ENCODE measurements around the gene NAGS. TPM values are rescaled to one million over a fixed set of nuclear protein-coding genes. Genes with fewer than 3 reads are reported as not detected.
A peak's percentile ranks its signal among the peaks of the same experiment; 100 is the strongest.

The NAGS gene
- polyA plus RNA-seq, 6 donors from 2014 or later = 0.57 to 1.8 (median 0.90) TPM; not detected in 1

DNA sequence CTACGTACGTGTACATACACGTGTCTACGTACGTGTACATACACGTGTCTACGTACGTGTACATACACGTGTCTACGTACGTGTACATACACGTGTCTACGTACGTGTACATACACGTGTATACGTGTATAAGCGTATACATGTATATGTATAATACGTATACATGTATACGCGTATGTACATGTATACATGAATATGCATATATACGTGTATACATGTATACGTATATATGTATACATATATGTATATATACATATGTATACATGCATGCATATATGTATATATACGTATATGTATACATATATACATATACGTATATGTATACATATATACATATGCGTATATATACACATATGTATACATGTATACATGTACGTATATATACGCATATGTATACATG lies 28.5 kb upstream of the NAGS start:
- Mint-ChIP-seq H3K9me3 (no peaks in the 10 kb centered on the region), H3K36me3 (no peaks in the 10 kb centered on the region), H3K27me3 (peaks cover 24 to 44% (median 28%) of the 10 kb centered on the region in 3 donors), H3K4me3 (no peak overlapping the region), H3K27ac (no peak overlapping the region), H3K4me1 (no peaks in the 10 kb centered on the region)
- DNase-seq (no peak), ATAC-seq (ENCODE audit: low read depth in 2 of 2) (no peak)

DNA sequence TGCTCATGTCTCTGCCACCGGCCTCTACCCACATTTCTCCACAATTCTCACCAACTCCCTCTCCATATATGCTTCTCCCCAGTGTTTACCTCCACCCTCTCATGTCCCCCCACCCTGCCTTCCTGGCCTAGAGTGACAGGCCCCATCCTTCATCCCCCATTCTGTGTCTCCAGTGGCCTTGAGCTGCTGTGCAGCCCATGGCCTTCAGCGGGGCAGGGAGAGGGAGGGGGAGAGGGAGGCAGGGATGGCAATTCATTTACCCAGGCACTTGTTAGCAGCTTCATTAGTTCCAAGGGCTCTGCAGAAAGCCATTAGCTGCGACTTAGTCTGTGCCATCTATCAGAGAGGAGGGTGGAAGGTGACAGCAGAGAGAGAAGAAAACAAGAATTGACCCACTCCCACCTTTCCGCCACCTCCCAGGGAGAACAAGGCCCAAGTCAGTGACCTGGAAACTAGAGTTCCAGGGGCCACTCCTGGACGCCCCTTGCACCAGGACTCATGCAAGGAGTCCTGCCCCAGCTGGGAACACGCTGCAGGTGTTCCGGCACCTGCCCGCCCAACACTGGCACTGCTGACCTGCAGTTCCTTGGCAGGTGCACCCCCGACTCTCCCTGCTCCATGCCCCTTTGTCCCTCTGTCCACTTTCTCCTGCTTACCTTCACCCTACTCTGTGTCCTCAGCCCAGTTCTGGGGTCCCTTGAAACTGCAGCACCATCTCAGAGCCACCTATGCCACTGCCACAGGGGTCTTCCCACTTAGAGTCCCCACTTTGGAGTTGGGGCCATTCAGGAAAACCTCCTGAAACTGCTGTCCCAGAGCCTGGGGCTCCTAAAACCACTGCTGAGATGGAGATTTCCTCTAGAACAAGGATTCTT lies 27.2 kb upstream of the NAGS start:
- no peaks in the 10 kb centered on the region for H3K9me3 Mint-ChIP-seq
- peak overlapping the region in 1 of 6 donors; percentile 57 for H3K27ac Mint-ChIP-seq

DNA sequence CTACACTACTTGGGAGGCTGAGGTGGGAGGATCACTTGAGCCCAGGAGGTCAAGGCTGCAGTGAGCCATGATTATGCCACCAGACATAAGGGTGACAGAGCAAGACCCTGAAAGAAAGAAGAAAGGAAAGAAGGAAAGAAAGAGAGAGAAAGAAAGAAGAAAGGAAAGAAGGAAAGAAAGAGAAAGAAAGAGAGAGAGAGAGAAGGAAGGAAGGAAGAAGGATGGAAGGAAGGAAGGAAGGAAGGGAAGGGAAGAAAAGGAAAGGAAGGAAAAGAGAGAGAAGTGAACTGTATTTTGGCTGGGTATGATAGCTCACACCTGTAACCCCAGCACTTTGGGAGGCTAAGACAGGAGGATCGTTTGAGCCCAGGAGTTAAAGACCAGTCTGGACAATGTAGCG lies 26.3 kb upstream of the NAGS start:
- H3K9me3 Mint-ChIP-seq = no peaks in the 10 kb centered on the region
- H3K36me3 Mint-ChIP-seq = no peaks in the 10 kb centered on the region
- ATAC-seq (ENCODE audit: low read depth in 2 of 2) = no peak

More for the DNA sequence above, 27.2 kb upstream of the NAGS start:
- DNase-seq (no peak), ATAC-seq (ENCODE audit: low read depth in 2 of 2) (no peak)
- H3K27me3 Mint-ChIP-seq = peaks cover 34 to 50% (median 37%) of the 10 kb centered on the region in 3 donors
- H3K4me1 Mint-ChIP-seq = peaks cover 0 to under 1% (median 0%) of the 10 kb centered on the region in 3 donors
- H3K4me3 Mint-ChIP-seq = peak overlapping the region in 1 of 8 donors; percentile 45
- H3K36me3 Mint-ChIP-seq = no peaks in the 10 kb centered on the region

GRCh38 chr17:43979011-43979410 lies 25.4 kb upstream of the NAGS start:
- peaks cover 0 to 4% (median 3%) of the 10 kb centered on the region in 3 donors for H3K4me1 Mint-ChIP-seq
- H3K4me3 Mint-ChIP-seq = no peak overlapping the region
- DNase-seq = no peak
- H3K27ac Mint-ChIP-seq = no peak overlapping the region
- H3K36me3 Mint-ChIP-seq = no peaks in the 10 kb centered on the region
- ATAC-seq (ENCODE audit: low read depth in 2 of 2) = no peak
- H3K27me3 Mint-ChIP-seq = peaks cover 35 to 63% (median 44%) of the 10 kb centered on the region in 3 donors
- H3K9me3 Mint-ChIP-seq = no peaks in the 10 kb centered on the region

More for the DNA sequence above, 26.3 kb upstream of the NAGS start:
- H3K27ac Mint-ChIP-seq = no peak overlapping the region
- peaks cover 0 to 3% (median 0%) of the 10 kb centered on the region in 3 donors for H3K4me1 Mint-ChIP-seq
- H3K4me3 Mint-ChIP-seq = no peak overlapping the region
- DNase-seq = no peak
- peaks cover 37 to 59% (median 46%) of the 10 kb centered on the region in 3 donors for H3K27me3 Mint-ChIP-seq

DNA sequence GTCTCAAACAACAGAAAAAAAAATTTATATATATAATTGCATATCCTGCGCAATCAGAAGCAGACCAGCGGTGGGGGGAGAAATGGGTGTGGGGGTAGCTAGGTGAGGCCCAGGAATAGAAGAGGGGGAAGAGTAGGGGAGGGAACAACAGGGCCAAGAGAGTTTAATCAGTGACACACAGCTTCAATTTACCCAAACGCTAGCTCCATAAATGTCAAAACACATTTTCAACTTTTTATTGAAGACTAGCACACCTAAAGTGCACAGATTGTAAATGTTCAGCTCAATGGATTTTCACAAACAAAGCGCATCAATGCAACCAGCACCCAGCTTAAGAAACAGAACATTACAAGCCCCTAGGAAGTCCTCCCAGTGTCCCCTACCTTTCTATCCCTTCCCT lies 24.8 kb upstream of the NAGS start:
- no peaks in the 10 kb centered on the region for H3K9me3 Mint-ChIP-seq
- ATAC-seq (ENCODE audit: low read depth in 2 of 2) (no peak), DNase-seq (no peak)
- H3K27me3 Mint-ChIP-seq = peaks cover 36 to 65% (median 44%) of the 10 kb centered on the region in 3 donors
- H3K36me3 Mint-ChIP-seq = no peaks in the 10 kb centered on the region
- no peak overlapping the region for H3K4me3 Mint-ChIP-seq
- peaks cover 0 to 8% (median 3%) of the 10 kb centered on the region in 3 donors for H3K4me1 Mint-ChIP-seq
- no peak overlapping the region for H3K27ac Mint-ChIP-seq

DNA sequence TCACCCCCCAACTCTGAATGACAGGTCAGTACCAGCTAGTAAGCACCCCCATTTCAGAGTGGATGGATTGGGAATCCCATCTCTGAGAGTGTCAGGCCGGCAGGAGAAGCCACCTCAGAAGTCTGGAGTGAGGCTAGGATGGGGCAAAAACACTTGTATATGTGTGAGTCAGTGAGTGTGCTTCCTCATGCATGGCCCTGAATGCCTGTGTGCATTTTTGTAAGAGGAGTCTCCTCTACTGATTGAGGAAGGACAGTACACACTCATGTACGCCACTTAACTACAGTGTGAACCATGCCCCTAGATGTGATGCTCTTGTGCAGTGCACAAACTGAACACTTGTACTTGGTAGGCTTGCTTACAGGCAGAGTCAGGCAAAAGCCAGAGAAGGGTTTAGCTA lies 22.3 kb upstream of the NAGS start:
- H3K27ac Mint-ChIP-seq = peak overlapping the region in 1 of 6 donors; percentile 61
- DNase-seq = no peak
- H3K9me3 Mint-ChIP-seq = no peaks in the 10 kb centered on the region
- H3K36me3 Mint-ChIP-seq = no peaks in the 10 kb centered on the region
- H3K4me1 Mint-ChIP-seq = peaks cover 0 to 8% (median 3%) of the 10 kb centered on the region in 3 donors
- ATAC-seq (ENCODE audit: low read depth in 2 of 2) = no peak
- peaks cover 48 to 79% (median 58%) of the 10 kb centered on the region in 3 donors for H3K27me3 Mint-ChIP-seq
- H3K4me3 Mint-ChIP-seq = peak overlapping the region in 2 of 8 donors; percentile 37 to 50

- peaks cover 0 to 8% (median 3%) of the 10 kb centered on the region in 3 donors for H3K4me1 Mint-ChIP-seq
- no peak for ATAC-seq (ENCODE audit: low read depth in 2 of 2)
- no peaks in the 10 kb centered on the region for H3K36me3 Mint-ChIP-seq
- no peaks in the 10 kb centered on the region for H3K9me3 Mint-ChIP-seq
- no peak for DNase-seq
- peaks cover 52 to 78% (median 62%) of the 10 kb centered on the region in 3 donors for H3K27me3 Mint-ChIP-seq
- peak overlapping the region in 6 of 8 donors; percentile 22 to 65 (median 38) for H3K4me3 Mint-ChIP-seq
- no peak overlapping the region for H3K27ac Mint-ChIP-seq
Observed at GRCh38 chr17:43983196-43983514, 21.3 kb upstream of the NAGS start.

- H3K27ac Mint-ChIP-seq = no peak overlapping the region
- no peaks in the 10 kb centered on the region for H3K36me3 Mint-ChIP-seq
- H3K4me3 Mint-ChIP-seq = peak overlapping the region in 6 of 8 donors; percentile 22 to 65 (median 36)
- H3K27me3 Mint-ChIP-seq = peaks cover 46 to 77% (median 62%) of the 10 kb centered on the region in 3 donors
- H3K4me1 Mint-ChIP-seq = peaks cover 0 to 8% (median 3%) of the 10 kb centered on the region in 3 donors
- DNase-seq (no peak), ATAC-seq (ENCODE audit: low read depth in 2 of 2) (peak in 1 of 2 donors; percentile 41)
- H3K9me3 Mint-ChIP-seq = no peaks in the 10 kb centered on the region
Observed at GRCh38 chr17:43983515-43984411, 20.7 kb upstream of the NAGS start.

- peak overlapping the region in 5 of 8 donors; percentile 20 to 65 (median 33) for H3K4me3 Mint-ChIP-seq
- peaks cover 0 to 8% (median 3%) of the 10 kb centered on the region in 3 donors for H3K4me1 Mint-ChIP-seq
- H3K27me3 Mint-ChIP-seq = peaks cover 48 to 78% (median 61%) of the 10 kb centered on the region in 3 donors
Observed at GRCh38 chr17:43984521-43984920, 19.9 kb upstream of the NAGS start.

GRCh38 chr17:43986225-43986981 lies 18.0 kb upstream of the NAGS start:
- peak overlapping the region in 1 of 6 donors; percentile 33 for H3K27ac Mint-ChIP-seq
- no peak overlapping the region for H3K4me3 Mint-ChIP-seq
- no peaks in the 10 kb centered on the region for H3K36me3 Mint-ChIP-seq
- no peaks in the 10 kb centered on the region for H3K9me3 Mint-ChIP-seq
- H3K4me1 Mint-ChIP-seq = peaks cover 0 to 8% (median 3%) of the 10 kb centered on the region in 3 donors
- DNase-seq (no peak), ATAC-seq (ENCODE audit: low read depth in 2 of 2) (no peak)
- H3K27me3 Mint-ChIP-seq = peaks cover 38 to 71% (median 52%) of the 10 kb centered on the region in 3 donors

More at GRCh38 chr17:43984521-43984920, 19.9 kb upstream of the NAGS start:
- ATAC-seq (ENCODE audit: low read depth in 2 of 2) = no peak
- no peaks in the 10 kb centered on the region for H3K36me3 Mint-ChIP-seq
- no peak for DNase-seq
- no peaks in the 10 kb centered on the region for H3K9me3 Mint-ChIP-seq
- H3K27ac Mint-ChIP-seq = no peak overlapping the region

- Mint-ChIP-seq H3K27ac (peak overlapping the region in 1 of 6 donors; percentile 77), H3K4me3 (no peak overlapping the region)
Observed at GRCh38 chr17:43987131-43988021, 17.0 kb upstream of the NAGS start.

GRCh38 chr17:43988301-43988700 lies 16.1 kb upstream of the NAGS start:
- Mint-ChIP-seq H3K36me3 (no peaks in the 10 kb centered on the region), H3K27ac (no peak overlapping the region), H3K27me3 (peaks cover 28 to 62% (median 36%) of the 10 kb centered on the region in 3 donors), H3K4me1 (peaks cover 0 to 4% (median 1%) of the 10 kb centered on the region in 3 donors), H3K4me3 (no peak overlapping the region), H3K9me3 (no peaks in the 10 kb centered on the region)
- DNase-seq (no peak), ATAC-seq (ENCODE audit: low read depth in 2 of 2) (no peak)

More at GRCh38 chr17:43987131-43988021, 17.0 kb upstream of the NAGS start:
- no peaks in the 10 kb centered on the region for H3K36me3 Mint-ChIP-seq
- H3K27me3 Mint-ChIP-seq = peaks cover 30 to 65% (median 43%) of the 10 kb centered on the region in 3 donors
- DNase-seq (no peak), ATAC-seq (ENCODE audit: low read depth in 2 of 2) (no peak)
- H3K4me1 Mint-ChIP-seq = peaks cover 0 to 5% (median 3%) of the 10 kb centered on the region in 3 donors
- H3K9me3 Mint-ChIP-seq = no peaks in the 10 kb centered on the region
